Measurements from ENCODE around the gene AGMO.

The AGMO gene

DNA sequence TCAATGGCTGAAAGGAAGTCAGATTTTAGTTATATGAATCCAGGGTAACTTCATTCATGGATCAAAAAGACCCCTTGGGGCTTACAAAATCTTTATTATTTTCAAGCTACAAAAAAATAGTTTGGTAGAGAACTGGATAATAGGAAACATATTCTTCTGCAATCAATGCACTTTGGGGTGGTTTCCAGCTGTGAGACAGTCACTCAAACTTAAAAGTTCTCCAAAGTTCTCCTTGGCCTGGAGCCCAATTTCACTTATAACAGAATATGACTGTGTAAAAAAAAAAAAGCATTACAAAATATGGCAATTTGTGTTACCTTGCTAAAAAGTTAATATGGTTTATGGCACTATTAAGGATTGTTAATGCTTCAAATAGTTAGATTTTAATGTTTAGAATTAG, 255.5 kb downstream of the AGMO start:
- TF ChIP-seq, protein P1, sequence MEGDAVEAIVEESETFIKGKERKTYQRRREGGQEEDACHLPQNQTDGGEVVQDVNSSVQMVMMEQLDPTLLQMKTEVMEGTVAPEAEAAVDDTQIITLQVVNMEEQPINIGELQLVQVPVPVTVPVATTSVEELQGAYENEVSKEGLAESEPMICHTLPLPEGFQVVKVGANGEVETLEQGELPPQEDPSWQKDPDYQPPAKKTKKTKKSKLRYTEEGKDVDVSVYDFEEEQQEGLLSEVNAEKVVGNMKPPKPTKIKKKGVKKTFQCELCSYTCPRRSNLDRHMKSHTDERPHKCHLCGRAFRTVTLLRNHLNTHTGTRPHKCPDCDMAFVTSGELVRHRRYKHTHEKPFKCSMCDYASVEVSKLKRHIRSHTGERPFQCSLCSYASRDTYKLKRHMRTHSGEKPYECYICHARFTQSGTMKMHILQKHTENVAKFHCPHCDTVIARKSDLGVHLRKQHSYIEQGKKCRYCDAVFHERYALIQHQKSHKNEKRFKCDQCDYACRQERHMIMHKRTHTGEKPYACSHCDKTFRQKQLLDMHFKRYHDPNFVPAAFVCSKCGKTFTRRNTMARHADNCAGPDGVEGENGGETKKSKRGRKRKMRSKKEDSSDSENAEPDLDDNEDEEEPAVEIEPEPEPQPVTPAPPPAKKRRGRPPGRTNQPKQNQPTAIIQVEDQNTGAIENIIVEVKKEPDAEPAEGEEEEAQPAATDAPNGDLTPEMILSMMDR (IDR thresholded peaks at IDR 0.05): no peak

DNA sequence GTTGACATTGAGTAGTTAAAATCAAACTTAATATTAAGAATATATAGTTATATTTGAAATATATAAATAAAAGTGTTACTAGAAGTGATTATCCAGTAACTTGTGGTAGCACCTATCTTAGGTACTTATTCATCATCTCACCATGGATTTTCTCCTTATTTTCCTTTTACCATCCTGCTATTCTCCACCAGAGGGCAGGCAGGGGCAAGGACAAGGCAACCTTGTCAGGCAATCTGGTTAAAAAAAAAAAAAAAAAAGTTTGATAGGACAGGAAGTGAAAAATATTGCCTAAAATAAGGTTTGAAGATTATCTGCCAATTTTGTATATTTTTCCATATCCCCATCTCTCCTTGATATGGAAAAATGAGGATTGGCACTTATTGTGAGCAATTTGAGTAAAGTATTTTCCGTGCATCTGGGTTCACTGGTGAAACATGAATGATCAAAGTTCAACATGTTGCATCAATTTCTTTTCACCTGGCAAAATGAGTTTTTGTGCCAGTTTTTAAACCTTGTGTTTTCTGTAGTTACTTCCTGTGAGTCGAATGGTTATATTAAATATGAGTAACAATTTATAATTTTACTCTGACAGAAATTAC, 256.7 kb downstream of the AGMO start:
- TF ChIP-seq, protein P1 (IDR thresholded peaks at IDR 0.05): peak; percentile 69

DNA sequence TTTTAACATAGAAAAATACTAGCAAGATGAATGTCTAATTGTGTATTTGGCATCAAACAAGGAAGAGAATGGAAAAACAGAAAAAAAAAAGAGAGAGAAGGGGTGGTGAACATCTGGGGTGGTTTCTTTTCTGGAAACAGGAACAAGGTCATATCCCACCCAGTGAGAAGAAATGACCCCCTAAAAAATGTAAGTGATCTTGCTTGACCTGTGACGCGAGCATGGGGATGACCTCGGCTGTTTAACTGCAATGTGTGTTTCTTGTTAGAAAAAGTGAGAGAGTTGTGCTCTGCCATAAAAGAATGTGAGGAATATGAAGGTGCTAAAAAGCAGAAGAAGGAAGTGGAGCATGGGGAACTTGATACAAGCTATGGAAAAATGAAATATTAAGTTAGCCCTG, 258.5 kb downstream of the AGMO start:
- TF ChIP-seq, protein P1 (IDR thresholded peaks at IDR 0.05): no peak

DNA sequence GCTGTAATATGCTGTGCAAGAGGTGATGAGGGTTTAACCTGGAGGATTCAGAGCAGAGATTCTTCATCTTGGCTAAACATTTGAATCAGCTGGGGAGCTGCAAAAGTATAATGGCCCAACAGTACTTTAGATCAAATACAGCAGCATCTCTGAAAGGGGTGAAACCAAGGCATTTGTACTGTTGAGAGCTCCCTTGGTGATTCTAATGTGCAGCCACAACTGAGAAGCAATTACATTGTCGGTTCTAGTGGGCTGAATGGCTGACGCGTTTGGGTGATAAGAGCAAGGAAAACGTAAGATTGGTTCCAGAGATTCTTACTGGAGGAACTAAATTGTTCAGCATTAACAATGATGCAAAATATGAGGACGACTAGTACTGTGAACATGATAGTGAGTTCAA, 269.7 kb downstream of the AGMO start:
- TF ChIP-seq, protein P1 (IDR thresholded peaks at IDR 0.05): no peak

DNA sequence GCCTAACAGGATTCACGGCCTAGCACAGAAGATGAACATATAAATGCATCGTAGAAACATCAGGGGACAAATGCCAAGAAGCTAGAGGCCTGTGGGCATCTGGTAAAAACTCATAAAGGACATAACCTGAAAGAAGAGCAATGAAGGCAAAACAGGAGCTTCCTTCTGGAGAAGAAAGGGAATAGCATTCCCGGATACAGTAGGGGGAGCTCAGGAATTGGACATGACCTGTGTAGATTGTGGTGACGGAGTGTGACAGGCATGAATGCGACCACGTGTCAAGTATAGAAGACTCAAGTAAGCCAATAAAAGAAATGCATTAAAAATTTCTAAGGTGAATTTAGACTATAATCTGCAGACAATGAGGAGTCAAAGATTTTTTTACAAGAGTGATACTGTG, 270.1 kb downstream of the AGMO start:
- TF ChIP-seq, protein P1 (IDR thresholded peaks at IDR 0.05): no peak

DNA sequence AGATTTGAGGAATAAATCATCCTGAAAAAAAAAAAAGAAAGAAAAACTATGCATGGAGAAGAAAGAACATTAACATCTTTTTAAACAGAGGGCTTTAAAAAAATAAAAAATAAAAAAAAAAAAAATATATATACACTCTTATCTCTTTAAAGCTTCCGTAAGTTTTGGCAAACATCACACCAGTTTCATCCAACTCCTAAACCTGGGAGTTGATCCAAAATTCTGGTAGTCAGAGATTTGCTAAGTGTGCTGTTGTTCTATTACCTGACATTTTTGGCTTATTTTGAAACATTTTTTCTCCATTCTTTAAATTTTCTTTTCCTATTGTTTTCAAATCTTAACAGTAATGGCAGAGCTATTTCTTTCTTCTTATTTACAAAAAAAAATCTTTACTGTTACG, 273.1 kb downstream of the AGMO start:
- TF ChIP-seq, protein P1 (IDR thresholded peaks at IDR 0.05): no peak

DNA sequence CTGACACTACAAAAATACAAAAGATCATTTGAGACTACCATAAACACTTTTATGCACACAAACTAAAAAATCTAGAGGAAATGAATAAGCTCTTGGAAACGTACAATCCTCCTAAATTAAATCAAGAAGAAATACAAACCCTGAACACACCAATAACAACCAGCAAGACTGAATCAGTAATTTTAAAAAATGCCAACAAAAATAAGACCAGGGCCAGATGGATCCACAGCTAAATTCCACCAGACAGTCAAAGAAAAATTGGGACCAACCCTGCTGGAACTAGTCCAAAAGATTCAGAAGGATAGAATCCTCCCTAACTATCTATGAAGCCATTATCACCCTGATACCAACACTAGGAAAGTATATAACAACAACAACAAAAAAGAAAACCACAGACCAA, 277.4 kb downstream of the AGMO start:
- TF ChIP-seq, protein P1 (IDR thresholded peaks at IDR 0.05): no peak
